Putamen (tissue), 1 donor: ENCODE measurements around the gene DNAI2.
"Not testable (repeated sequence)": the region's sequence is repeated elsewhere in the genome, so short reads cannot be mapped to it uniquely, and the experiment has no call there.

ENCODE experiments used
- DNase-seq: peaks from one replicate; pipeline ENCODE4 v3.0.0-alpha.2; 2016; ENCODE audit warnings: low spot score

The DNAI2 gene

GRCh38 chr17:74276051-74276476 is 2.0 kb downstream of the DNAI2 start:
- peak; percentile 58 for DNase-seq

DNA sequence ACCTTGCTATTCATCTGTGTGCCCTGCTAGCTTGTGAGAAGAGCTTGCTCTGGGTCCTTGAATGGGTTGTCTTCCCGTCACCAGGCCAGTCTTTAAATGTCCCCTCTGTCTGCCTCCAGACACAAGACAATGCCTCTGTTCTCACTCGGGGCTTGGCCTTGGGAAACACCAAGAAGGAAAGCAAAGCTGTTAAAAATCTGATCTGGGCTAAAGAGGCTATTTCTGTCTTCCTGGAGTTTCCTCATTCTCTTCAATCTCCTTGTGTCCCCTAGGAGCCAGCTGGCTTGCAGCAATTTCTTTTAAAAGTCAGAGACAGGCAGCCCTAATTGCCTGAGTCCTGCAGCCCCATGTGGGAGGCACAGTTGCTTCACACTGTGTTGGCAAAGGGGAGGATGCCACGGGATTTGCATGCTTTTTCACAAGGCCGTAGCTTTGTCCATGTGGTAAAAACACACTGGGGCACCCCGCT is 2.5 kb downstream of the DNAI2 start:
- peak; percentile 75 for DNase-seq

DNA sequence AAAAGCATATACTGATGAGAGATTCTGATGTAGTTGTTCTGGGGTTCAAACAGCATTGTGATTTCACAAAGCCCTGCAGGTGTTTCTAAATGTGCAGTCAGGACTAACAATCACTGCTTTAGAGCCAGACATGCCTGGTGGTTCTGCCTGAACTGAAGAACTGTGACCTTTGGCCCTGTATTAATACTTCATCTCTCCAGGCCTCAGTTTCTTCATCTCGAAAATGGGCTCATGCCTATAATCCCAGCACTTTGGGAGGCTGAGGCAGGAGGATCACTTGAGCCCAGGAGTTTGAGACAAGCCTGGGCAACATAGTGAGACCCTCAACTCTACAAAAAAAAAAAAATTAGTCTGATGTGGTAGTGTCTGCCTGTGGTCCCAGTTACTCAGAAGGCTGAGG is 3.9 kb downstream of the DNAI2 start:
- DNase-seq, result no peak

GRCh38 chr17:74279617-74280016 is 5.6 kb downstream of the DNAI2 start:
- not testable (repeated sequence) for DNase-seq

DNA sequence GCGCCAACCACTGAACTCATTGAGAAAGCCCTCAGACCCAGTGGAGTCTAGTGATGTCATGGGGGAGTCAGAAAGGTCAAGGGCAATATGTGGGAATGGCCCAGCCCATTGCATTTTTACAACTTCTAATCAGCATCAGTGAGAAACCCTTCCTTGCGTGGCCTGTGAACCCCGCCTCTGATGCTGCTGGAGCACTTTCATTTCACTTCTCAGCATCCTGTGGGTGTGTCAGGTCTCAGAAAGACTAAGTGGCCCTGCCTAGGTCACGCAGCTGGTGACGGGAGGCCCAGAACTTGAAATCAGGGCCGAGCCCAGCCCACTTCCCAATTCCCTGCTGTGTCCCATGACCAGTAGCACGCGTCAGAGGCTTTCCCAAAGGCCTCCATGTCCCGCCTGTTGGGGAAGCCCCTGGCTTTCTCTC is 6.1 kb downstream of the DNAI2 start:
- no peak for DNase-seq

DNA sequence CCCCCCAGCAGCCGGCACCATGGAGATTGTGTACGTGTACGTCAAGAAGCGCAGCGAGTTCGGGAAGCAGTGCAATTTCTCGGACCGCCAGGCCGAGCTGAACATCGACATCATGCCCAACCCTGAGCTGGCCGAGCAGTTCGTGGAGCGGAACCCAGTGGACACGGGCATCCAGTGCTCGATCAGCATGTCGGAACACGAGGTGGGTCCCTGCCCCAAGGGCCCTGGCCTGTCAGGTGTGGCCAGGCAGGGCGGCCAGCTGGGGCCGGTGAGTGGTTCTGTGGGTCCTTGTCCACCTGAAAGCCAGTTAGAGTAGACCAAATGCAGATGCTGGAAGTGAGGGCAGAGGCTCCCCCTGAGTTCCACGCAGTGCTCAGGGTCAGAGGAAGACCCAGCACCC is 7.8 kb downstream of the DNAI2 start:
- DNase-seq, result no peak

GRCh38 chr17:74282274-74282586 is 8.2 kb downstream of the DNAI2 start:
- not testable (repeated sequence) for DNase-seq

DNA sequence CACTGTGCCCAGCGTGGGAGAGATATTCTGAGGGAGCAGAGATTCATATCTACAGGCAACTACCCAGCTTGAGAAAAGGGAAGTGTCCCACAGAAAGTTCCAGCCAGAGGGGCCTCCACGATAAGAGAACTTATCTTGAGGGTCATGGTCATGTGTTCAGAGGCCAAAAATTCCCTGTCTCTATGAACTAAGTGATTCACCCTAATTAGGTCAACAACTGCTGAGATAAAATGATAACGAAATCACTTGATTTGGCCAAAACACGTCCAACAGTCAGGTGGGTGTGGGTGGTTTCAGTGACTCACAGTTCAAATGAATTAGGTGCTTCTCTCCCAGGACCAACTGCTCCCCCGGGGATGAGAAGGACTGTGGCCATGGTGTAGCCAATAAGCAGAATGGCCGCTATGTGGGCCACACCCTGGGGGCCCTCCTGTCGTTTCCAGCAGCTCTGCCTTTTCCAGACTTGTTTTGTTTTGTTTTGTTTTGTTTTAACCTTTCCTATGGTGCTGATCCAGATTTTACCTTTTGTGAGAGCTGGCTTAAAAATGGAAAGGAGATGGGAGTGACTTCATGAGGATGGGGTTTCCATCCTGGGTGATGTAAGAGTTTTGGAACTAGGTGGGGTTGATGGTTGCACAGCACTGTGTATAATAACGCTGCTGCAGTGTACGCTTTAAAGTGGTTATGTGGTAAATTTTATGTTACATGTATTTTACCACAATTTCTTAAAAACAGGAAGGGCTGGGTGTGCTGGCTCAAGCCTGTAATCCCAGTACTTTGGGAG is 8.7 kb downstream of the DNAI2 start:
- no peak for DNase-seq

DNA sequence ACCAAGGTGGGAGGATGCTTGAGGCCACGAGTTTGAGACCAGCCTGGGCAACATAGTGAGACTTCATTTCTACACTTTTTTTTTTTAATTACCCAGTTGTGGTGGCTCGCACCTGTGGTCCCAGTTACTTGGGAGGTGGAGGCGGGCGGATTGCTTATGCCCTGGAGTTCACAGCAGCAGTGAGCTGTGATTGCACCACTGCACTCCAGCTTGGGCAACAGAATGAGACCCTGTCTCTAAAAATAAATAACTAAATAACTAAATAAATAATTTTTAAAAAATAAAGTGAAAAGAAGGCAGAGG is 9.3 kb downstream of the DNAI2 start:
- DNase-seq, result no peak

- DNase-seq, result no peak
These were observed 13.1 kb downstream of the DNAI2 start for GRCh38 chr17:74287031-74287602.

DNA sequence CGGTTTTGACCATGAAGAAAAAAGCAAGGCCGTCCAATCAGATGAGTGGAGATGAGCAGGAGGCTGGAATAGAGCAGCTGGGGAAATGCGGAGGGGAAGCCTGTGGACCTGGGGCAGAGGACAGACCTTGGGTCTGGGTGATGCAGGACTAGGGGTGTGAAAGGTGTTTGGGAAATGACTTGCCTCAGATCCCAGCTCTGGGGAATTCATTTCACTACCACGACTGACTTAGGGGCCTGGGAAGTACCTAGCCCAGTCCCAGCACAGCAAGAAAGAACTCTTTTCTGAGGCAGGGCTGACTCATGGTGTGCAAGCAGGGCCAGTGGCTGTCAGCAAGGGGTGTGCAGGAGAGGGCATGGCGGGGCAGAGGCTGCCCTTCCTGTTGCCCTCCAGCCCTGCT is 14.8 kb downstream of the DNAI2 start:
- no peak for DNase-seq

GRCh38 chr17:74289688-74290087 is 15.7 kb downstream of the DNAI2 start:
- no peak for DNase-seq

DNA sequence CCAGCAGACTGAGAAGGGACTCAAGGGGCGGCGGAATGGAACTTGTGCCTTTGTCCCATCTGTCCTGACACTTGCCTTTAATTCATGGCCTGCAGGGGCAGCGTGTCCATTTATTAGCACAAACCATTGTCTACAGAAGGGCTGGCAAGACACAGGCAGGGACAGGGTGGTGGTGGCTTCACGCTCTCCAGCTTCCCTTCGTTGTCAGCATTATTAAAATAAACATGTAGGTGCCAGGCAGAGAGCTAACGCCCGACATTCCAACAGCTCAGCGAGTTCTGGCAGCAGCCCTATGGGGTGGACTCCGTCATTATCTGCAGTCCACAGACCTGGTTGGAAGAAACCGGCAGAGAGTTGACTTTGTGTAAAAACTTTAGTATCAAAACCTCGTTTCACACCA is 16.3 kb downstream of the DNAI2 start:
- DNase-seq, result no peak

DNA sequence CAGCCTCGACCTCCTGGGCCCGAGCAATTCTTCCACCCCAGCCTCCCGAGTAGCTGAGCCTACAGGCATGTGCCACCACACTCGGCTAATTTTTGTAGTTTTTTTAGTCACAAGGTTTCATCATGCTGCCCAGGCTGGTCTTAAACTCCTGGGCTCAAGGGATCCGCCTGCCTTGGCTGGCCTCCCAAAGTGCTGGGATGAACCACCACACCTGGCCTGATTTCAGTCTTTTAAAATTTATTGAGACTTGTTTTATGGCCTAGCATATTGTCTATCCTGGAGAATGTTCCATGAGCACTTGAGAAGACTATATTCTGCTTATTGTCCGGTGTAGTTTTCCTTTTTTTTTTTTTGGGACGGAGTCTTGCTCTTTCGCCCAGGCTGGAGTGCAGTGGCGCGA is 18.5 kb downstream of the DNAI2 start:
- no peak for DNase-seq

DNA sequence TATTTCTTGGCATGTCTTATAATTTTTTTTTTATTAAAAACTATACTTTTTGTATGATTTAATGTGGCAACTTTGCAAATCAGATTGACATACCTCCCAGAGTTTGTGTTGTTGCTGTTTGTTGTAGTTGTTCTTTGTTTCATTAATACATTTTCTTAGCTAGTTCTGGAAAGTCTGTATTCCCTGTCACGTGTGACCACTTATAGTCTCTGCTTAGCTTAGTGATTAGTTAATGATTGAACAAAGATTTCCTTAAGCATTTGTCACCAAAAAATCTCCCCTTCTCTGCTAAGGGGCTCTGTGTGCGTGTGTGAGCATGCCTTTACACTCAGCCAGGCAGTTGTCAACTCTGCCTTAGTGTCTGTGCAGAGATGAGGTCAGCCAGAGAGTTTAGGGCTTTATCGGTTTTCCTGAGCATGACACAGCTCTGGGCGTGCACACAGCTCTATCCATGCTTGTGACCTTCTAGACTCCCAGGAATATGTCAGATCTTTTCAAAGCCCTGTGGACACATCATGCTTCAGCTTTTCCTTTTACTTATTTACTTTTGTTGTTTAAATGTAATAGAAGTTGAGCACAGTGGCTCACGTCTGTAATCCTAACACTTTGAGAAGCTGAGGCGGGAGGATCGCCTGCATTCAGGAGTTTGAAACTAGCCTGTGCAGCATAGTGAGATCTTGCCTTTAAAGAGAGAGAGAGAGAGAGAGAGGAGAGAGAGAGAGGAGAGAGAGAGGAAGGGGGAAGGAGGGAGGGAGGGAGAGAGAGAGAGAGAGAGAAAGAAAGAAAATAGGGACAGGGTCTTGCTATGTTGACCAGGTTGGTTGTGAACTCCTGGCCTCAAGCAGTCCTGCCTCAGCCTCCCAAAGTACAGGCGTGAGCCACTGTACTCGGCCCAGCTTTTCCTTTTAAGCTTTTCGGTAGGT is 21.9 kb downstream of the DNAI2 start:
- DNase-seq, result no peak

GRCh38 chr17:74296548-74296936 is 22.5 kb downstream of the DNAI2 start:
- DNase-seq, result peak; percentile 84

- no peak for DNase-seq
These were observed 23.9 kb downstream of the DNAI2 start for GRCh38 chr17:74297941-74298340.

DNA sequence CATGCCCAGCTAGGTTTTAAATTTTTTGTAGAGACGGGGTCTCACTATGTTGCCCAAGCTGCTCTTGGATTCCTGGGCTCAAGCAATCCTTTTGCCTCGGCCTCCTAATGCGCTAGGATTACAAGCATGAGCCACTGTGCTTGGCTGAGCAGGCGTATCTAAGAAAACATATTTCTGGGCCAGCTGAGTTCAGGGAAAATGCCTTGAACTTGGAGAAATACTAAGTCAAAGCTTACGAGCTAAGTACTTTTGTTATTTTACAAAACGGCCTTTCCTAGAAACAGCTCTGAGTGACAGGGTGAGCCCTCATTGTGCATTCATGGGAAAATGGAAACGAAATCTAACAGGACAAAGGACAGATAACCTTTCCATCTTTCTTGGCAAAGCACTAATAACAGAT is 24.7 kb downstream of the DNAI2 start:
- no peak for DNase-seq

DNA sequence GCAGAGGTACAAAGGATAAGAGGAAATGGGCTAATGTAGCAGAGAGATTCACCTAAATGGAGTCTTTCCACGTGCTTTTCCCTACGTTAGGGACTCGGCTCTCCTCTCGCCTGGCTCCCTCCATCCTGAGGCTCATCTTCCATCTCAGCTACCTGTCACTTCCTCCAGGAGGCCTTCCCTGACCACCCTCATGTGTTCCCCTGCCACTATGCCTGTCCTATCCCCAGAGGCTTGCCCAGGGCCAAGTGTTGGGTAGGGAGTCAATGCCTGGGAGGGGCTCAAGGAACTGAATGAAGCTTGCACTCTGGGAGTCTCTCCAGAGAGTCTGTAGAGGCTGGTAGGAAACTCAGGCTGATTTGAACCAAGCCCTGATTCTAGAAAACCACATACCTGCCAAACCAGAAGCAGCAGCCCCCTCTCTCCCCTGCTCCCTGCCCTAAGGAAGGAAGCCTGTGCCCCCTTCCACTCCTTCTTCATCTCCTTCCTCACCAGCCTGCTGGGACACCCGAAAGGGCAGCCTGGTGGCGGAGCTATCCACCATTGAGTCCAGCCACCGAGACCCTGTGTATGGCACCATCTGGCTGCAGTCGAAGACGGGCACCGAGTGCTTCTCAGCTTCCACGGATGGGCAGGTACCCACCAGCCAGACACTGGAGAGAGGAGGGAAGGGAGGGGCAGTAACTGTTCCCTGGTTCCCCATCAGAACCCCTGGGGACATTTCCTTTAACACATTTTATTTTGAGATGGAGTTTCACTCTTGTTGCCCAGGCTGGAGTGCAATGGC is 25.4 kb downstream of the DNAI2 start:
- no peak for DNase-seq

DNA sequence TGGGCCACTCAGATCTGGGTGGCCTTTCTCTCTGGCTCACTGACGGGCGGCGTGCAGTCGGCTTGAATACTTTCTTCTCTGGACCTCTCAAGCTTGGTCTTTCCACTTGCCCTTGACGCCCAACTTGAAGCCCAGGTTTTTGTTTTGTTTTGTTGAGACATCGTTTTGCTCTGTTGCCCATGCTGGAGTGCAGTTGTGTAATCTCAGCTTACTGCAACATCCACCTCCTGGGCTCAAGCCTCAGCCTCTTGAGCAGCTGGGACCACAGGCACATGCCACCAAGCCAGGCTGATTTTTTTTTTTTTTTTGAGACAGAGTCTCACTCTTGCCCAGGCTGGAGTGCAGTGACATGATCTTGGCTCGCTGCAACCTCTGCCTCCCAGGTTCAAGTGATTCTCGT is 29.3 kb downstream of the DNAI2 start:
- DNase-seq, result no peak

- DNase-seq, result no peak
These were observed 30.1 kb downstream of the DNAI2 start for GRCh38 chr17:74304184-74304583.
